HL-60 (cell line): ENCODE results near the gene SLC35F6.

Experiments
- CTCF ChIP-seq: IDR thresholded peaks from one replicate; pipeline ENCODE4 v1.5.1; 2011; ENCODE audit warnings: low read length, control low read depth, inconsistent platforms; ENCODE audit not compliant: insufficient read depth
- POLR2AphosphoS5 ChIP-seq: IDR thresholded peaks from 2 replicates; pipeline ENCODE4 v1.6.1; 2012; ENCODE audit warnings: low read depth

- TF ChIP-seq CTCF (no peak), POLR2AphosphoS5 (no peak)
Observed at GRCh38 chr2:26816893-26817292, 52.8 kb downstream of the SLC35F6 start.
